OCI-LY3 (cell line): ENCODE measurements around the gene MND1.

ENCODE experiments used
- H2AFZ ChIP-seq: fragments of 200-600, 300-600 bp; shearing (Covaris generic); 2 replicates; pipeline ENCODE4 v1.6.0; 2014; ENCODE audit warnings: antibody characterized with exemption, low read depth, low read length
- H3K27ac ChIP-seq: fragments of 200-600, 300-600 bp; sonication (generic); 2 replicates; pipeline ENCODE4 v1.5.1; 2014; ENCODE audit warnings: mild to moderate bottlenecking, low read length, moderate library complexity, mixed read lengths
- H3K27me3 ChIP-seq: fragments of 200-600, 300-600 bp; sonication (generic); 2 replicates; pipeline ENCODE4 v1.6.1; 2014; ENCODE audit warnings: low read depth, low read length, mixed read lengths
- H3K36me3 ChIP-seq: fragments of 200-600, 300-600 bp; sonication (generic); replicated peaks from 2 replicates; pipeline ENCODE3; 2014; ENCODE audit warnings: low read depth, low read length, mixed read lengths
- H3K4me1 ChIP-seq: fragments of 300-600, 200-600 bp; sonication (generic); 2 replicates; pipeline ENCODE4 v1.6.1; 2014; ENCODE audit warnings: low read length, mixed read lengths
- H3K4me2 ChIP-seq: fragments of 200-600, 300-600 bp; sonication (generic); 2 replicates; pipeline ENCODE4 v1.6.1; 2014; ENCODE audit warnings: low read length, mixed read lengths
- H3K4me3 ChIP-seq: fragments of 300-600, 200-600 bp; sonication (generic); 2 replicates; pipeline ENCODE4 v1.5.1; 2014; ENCODE audit warnings: antibody characterized with exemption, mild to moderate bottlenecking, low read length, moderate library complexity
- H3K79me2 ChIP-seq: fragments of 300-600, 200-600 bp; shearing (Covaris generic); 2 replicates; pipeline ENCODE4 v1.6.1; 2014; ENCODE audit warnings: mild to moderate bottlenecking, low read length, mixed read lengths
- H3K9ac ChIP-seq: fragments of 300-600, 200-600 bp; shearing (Covaris generic); 2 replicates; pipeline ENCODE4 v1.6.0; 2014; ENCODE audit warnings: mild to moderate bottlenecking, low read length, moderate library complexity
- H3K9me3 ChIP-seq: fragments of 200-600, 300-600 bp; shearing (Covaris generic); 2 replicates; pipeline ENCODE4 v1.6.1; 2014; ENCODE audit warnings: low read length, mixed read lengths; ENCODE audit not compliant: insufficient read depth
- H4K20me1 ChIP-seq: fragments of 200-600, 300-600 bp; sonication (generic); 2 replicates; pipeline ENCODE4 v1.6.1; 2016; ENCODE audit warnings: low read length, mixed read lengths; ENCODE audit not compliant: insufficient read depth
- CTCF ChIP-seq: fragments of 200-600, 300-600 bp; sonication (generic); IDR thresholded peaks from 2 replicates; pipeline ENCODE4 v1.5.1; 2014; ENCODE audit warnings: antibody characterized with exemption, low read length, low read depth
- EZH2phosphoT487 ChIP-seq: fragments of 200-600 bp; shearing (Covaris generic); IDR thresholded peaks from 2 replicates; pipeline ENCODE4 v1.6.1; 2018; ENCODE audit warnings: antibody characterized with exemption, mixed run types, low read depth

MND1 gene

GRCh38 chr4:153322791-153323190, 21.7 kb upstream of the MND1 start:
- Histone ChIP-seq H3K36me3 (no peaks in the 10 kb centered on the region), H4K20me1 (no peaks in the 10 kb centered on the region), H3K79me2 (no peaks in the 10 kb centered on the region), H3K9ac (no peak overlapping the region), H2AFZ (no peak overlapping the region), H3K4me3 (no peak overlapping the region), H3K4me1 (peaks cover 11% of the 10 kb centered on the region), H3K27me3 (no peaks in the 10 kb centered on the region), H3K27ac (no peak overlapping the region), H3K9me3 (no peaks in the 10 kb centered on the region), H3K4me2 (no peak overlapping the region)
- TF ChIP-seq EZH2phosphoT487: no peak
- no peak for TF ChIP-seq CTCF

- TF ChIP-seq EZH2phosphoT487: no peak
- TF ChIP-seq CTCF: no peak
- H3K27ac ChIP-seq: no peak overlapping the region
- peaks cover 11% of the 10 kb centered on the region for H3K4me1 ChIP-seq
- no peaks in the 10 kb centered on the region for H4K20me1 ChIP-seq
- no peak overlapping the region for H3K4me3 ChIP-seq
- H2AFZ ChIP-seq: no peak overlapping the region
- H3K9ac ChIP-seq: no peak overlapping the region
- no peaks in the 10 kb centered on the region for H3K79me2 ChIP-seq
- H3K9me3 ChIP-seq: no peaks in the 10 kb centered on the region
- H3K4me2 ChIP-seq: no peak overlapping the region
- no peaks in the 10 kb centered on the region for H3K27me3 ChIP-seq
- H3K36me3 ChIP-seq: no peaks in the 10 kb centered on the region
These were observed 20.4 kb upstream of the MND1 start for GRCh38 chr4:153324046-153324445.

- no peak overlapping the region for H3K4me3 ChIP-seq
- no peaks in the 10 kb centered on the region for H4K20me1 ChIP-seq
- no peaks in the 10 kb centered on the region for H3K27me3 ChIP-seq
- peaks cover 11% of the 10 kb centered on the region for H3K4me1 ChIP-seq
- no peak overlapping the region for H2AFZ ChIP-seq
- no peak overlapping the region for H3K4me2 ChIP-seq
- H3K27ac ChIP-seq: no peak overlapping the region
- no peaks in the 10 kb centered on the region for H3K36me3 ChIP-seq
- no peaks in the 10 kb centered on the region for H3K79me2 ChIP-seq
- TF ChIP-seq CTCF: no peak
- no peak for TF ChIP-seq EZH2phosphoT487
- no peak overlapping the region for H3K9ac ChIP-seq
- no peaks in the 10 kb centered on the region for H3K9me3 ChIP-seq
These were observed 18.9 kb upstream of the MND1 start for GRCh38 chr4:153325558-153325957.

GRCh38 chr4:153326513-153326912, 18.0 kb upstream of the MND1 start:
- Histone ChIP-seq H3K79me2 (no peaks in the 10 kb centered on the region), H3K4me2 (no peak overlapping the region), H3K27me3 (no peaks in the 10 kb centered on the region), H3K9me3 (no peaks in the 10 kb centered on the region), H3K27ac (no peak overlapping the region), H3K4me1 (peaks cover 11% of the 10 kb centered on the region), H3K36me3 (peaks cover 3% of the 10 kb centered on the region), H2AFZ (no peak overlapping the region), H3K4me3 (no peak overlapping the region), H3K9ac (no peak overlapping the region), H4K20me1 (no peaks in the 10 kb centered on the region)
- TF ChIP-seq CTCF (no peak), EZH2phosphoT487 (no peak)
